Activated CD4-positive, alpha-beta T cell treated with anti-CD3 and anti-CD28 coated beads for 48 hours (primary cell): ENCODE measurements around the gene CACNA1C.

Experiments
- DNase-seq: peaks from one replicate; pipeline ENCODE4 v3.0.0-alpha.2; 2020

CACNA1C gene

GRCh38 chr12:2347137-2347843 lies 294.5 kb downstream of the CACNA1C start:
- no peak for DNase-seq

GRCh38 chr12:2347844-2348481 lies 295.2 kb downstream of the CACNA1C start:
- DNase-seq, result no peak

GRCh38 chr12:2348482-2348852 lies 295.7 kb downstream of the CACNA1C start:
- no peak for DNase-seq

- DNase-seq, result no peak
Measured at GRCh38 chr12:2351161-2351560, 298.4 kb downstream of the CACNA1C start.

- DNase-seq, result no peak
Measured at GRCh38 chr12:2352203-2352602, 299.4 kb downstream of the CACNA1C start.

- no peak for DNase-seq
Measured at GRCh38 chr12:2353281-2353680, 300.5 kb downstream of the CACNA1C start.

GRCh38 chr12:2353691-2354090 lies 300.9 kb downstream of the CACNA1C start:
- DNase-seq, result no peak

- DNase-seq, result no peak
Measured at GRCh38 chr12:2354151-2354991, 301.6 kb downstream of the CACNA1C start.

- DNase-seq, result no peak
Measured at GRCh38 chr12:2355198-2355597, 302.4 kb downstream of the CACNA1C start.

- no peak for DNase-seq
Measured at GRCh38 chr12:2355604-2356003, 302.8 kb downstream of the CACNA1C start.

- no peak for DNase-seq
Measured at GRCh38 chr12:2356601-2357125, 303.9 kb downstream of the CACNA1C start.

- no peak for DNase-seq
Measured at GRCh38 chr12:2358986-2359658, 306.3 kb downstream of the CACNA1C start.

- DNase-seq, result no peak
Measured at GRCh38 chr12:2359725-2360629, 307.2 kb downstream of the CACNA1C start.

- no peak for DNase-seq
Measured at GRCh38 chr12:2360630-2361170, 307.9 kb downstream of the CACNA1C start.

GRCh38 chr12:2363836-2364609 lies 311.2 kb downstream of the CACNA1C start:
- DNase-seq, result no peak

GRCh38 chr12:2364631-2365051 lies 311.9 kb downstream of the CACNA1C start:
- no peak for DNase-seq

GRCh38 chr12:2366711-2367110 lies 313.9 kb downstream of the CACNA1C start:
- no peak for DNase-seq

- no peak for DNase-seq
Measured at GRCh38 chr12:2372178-2372577, 319.4 kb downstream of the CACNA1C start.

GRCh38 chr12:2372735-2373134 lies 319.9 kb downstream of the CACNA1C start:
- no peak for DNase-seq

GRCh38 chr12:2373307-2373706 lies 320.5 kb downstream of the CACNA1C start:
- no peak for DNase-seq
